COR-L47 (cell line): ENCODE data around the gene SLITRK6.
"Not testable (repeated sequence)": the region's sequence is repeated elsewhere in the genome, so short reads cannot be mapped to it uniquely, and the experiment has no call there.

ENCODE experiments used
- DNase-seq: peaks from one replicate; lab custom pipeline; 2025; lab: John Stamatoyannopoulos, UW

The SLITRK6 gene, protein sequence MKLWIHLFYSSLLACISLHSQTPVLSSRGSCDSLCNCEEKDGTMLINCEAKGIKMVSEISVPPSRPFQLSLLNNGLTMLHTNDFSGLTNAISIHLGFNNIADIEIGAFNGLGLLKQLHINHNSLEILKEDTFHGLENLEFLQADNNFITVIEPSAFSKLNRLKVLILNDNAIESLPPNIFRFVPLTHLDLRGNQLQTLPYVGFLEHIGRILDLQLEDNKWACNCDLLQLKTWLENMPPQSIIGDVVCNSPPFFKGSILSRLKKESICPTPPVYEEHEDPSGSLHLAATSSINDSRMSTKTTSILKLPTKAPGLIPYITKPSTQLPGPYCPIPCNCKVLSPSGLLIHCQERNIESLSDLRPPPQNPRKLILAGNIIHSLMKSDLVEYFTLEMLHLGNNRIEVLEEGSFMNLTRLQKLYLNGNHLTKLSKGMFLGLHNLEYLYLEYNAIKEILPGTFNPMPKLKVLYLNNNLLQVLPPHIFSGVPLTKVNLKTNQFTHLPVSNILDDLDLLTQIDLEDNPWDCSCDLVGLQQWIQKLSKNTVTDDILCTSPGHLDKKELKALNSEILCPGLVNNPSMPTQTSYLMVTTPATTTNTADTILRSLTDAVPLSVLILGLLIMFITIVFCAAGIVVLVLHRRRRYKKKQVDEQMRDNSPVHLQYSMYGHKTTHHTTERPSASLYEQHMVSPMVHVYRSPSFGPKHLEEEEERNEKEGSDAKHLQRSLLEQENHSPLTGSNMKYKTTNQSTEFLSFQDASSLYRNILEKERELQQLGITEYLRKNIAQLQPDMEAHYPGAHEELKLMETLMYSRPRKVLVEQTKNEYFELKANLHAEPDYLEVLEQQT

DNA sequence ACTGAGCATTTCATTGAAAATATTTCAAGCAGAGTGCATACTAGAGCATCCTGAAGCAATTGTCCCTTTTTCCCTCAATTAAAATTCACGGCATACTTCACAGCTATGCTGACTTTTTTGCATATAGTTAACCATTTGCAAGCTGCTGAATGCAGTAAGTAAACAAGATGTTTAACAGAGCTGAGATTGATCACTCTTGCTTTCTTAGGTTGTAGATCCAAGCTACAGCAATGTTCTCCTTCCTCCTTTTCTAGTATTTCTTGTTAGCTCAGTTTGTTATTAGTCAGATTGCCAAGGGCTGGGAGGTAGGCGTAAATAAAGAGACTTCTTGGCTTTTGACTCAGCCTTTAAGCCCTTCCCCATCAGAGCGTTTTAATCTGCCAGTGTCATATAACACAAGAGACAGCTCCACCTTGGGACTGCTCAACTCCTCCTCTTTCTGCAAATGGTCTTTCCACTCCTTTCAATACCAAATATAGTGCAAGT is at the start of gene SLITRK6:
Gene SLITRK6, minus strand, starts transcription at position 323 of the 486 bp plus-strand sequence. CDS start 2,911 bp downstream, outside the sequence.
- DNase-seq = peak; percentile 72

DNA sequence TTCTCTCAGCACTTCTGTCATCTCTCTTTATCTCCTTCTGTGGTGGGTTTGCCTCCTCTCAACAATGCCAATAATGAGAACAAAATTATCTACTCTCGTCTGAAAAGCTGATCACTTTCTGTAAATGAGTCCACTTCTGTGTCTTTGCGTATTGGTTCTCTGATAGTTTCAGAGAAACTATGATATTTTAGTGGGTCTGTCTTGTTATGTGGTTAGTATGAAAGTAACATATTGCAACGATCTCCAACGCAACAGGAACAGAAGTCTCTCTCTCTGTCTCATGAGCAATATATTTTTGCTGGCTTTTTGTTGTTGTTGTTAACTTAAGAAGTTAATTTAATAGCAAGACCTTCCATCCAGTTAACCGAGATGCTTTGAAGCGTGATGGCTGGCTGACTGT is 47.8 kb upstream of the SLITRK6 start:
- DNase-seq = no peak

DNA sequence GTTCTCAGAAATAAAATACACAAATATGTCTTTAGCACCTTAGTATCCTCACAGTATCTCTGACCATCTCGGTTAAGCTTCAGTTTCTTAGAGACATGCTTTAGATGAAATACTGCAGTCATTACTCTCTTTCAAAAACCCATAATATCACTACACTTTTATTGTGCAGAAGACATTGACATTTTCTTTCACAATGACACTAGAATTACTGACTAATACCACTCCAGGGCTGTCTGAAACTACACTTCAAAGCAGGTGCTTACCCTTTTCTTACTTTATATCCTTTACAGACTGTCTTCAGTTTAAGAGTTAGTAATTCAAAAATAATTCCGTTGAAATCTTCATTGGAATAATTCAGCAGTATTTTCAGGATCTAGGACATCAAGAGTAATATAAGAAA is 42.2 kb upstream of the SLITRK6 start:
- DNase-seq = no peak

DNA sequence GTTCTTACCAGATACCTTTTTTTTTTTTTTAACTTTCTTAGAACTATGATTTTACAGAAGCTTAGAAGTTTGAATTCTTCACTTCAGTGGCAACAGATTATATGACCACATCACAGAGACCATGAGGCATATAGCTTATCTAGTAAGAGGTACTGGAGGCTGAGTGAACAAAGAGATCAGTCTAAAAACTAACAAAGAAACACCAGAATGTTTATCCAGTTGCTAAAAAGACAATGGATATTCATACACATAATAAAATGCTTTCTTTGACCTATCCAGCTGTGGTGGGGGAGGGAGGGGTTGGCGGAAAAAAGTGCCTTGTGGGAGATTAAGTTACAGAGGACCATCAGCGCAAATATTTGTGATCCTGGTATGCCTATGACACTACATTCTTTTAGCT is 34.7 kb upstream of the SLITRK6 start:
- no peak for DNase-seq

DNA sequence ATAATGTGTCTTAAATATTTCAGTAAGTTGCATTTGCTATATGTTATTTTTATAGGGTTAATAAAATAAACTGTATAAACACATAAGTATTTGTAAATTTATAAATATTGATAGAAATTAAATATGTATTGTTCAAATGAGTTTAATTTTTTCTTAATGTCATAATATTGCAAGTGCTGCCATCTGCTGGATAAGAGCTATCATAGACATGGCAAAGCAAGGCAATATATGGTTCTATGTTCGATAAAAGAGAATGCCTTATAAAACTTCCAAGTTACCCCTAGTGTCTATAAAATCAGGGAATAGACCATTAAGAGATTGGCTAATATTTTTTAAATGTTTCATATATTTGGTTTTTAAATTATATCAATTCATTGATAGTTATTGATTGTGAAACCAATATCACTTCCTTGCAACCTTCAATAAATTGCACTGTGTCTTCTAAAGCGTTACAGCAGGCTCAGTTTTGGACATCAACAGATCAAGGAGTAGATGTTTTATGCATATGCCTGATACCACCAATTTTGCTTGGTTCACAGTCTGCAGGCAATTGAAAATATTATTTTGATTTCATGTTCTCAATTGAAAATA is 29.0 kb upstream of the SLITRK6 start:
- DNase-seq = no peak

DNA sequence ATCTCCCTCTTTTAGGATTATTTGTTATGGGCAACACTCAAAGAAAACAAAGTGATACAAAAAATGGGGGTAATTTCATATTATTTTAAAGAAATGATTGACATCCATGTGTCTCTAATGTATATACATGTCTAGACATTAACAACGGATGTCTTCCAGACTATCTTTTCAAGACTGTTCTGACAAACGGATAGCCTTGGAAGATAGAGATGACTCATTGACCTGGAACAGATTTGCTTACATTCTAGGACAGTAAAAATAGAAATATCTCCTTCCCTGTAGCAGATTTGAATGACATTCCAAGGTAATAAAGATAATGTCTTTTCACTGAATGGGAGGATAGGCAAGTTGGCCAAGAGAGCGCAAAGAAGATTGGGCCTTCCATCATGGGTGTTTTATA is 26.2 kb upstream of the SLITRK6 start:
- DNase-seq = no peak

DNA sequence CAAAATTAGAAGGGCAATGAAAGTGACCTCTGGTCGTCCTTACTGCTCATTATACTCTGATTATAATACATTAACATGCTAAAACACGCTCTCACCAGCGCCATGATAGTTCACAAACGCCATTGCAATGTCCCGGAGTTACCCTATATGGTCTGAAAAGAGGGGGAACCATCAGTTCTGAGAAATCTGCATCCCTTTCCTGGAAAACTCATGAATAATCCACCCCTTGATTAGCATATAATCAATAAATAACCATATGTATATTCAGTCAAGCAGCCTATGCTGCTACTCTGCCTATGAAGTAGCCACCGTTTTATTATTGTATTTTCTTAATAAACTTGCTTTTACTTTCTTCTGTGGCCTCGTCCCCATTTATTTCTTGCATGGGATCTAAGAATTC is 24.6 kb upstream of the SLITRK6 start:
- DNase-seq = no peak

DNA sequence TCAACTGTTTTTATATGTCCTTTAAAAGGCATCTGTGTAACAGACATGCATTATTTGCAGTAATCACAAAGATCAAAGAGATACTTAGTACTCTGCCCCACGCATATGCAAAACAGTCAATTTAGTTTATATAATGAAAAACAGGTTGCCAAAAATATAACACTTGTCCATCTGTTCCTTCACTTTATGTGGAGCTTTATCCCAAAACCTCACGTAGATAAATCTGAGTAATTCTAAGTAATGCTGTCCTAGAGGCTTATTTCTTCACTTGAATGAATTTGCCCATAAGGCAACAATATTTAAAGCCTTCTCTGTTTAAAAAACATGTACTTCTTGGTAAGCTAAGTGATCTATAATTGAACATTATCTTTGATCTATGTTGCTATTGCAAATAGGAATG is 20.3 kb upstream of the SLITRK6 start:
- DNase-seq = no peak

DNA sequence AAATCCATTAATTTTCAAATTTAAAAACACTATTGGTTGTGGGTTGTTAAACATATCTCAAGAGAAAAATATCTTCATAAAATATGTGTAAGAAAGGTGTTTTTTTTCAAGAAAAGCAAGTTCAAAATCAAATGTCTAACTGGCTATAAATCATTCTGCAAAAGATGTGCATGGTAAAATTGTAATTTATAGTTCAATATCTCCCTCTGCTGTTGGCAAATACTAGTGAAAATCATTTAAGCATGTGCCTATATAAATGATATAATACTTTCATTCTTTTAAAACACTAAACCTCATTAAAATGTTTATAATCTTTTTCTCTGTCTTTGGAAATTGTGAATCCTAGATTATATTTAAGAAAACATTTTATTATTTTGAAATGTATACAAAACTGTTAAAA is 17.2 kb upstream of the SLITRK6 start:
- DNase-seq = no peak

DNA sequence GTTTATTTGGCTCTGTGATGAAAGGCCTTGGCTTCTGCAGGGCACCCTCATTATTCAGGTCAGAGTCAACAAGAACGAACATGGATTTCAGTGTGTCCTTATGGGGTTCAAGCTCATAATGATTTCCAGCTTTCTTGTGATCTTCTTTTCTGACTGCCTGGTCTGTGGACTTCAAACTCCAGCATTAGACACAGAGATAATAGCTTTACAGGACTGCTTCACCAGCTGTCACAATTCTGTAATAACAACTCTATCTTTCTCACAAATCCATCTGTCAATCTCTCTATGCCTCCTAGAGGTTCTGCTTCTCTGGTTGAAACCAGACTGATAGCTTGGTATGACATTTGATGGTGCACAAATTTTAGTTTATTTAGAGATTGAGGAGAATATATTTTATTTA is 13.1 kb upstream of the SLITRK6 start:
- no peak for DNase-seq

DNA sequence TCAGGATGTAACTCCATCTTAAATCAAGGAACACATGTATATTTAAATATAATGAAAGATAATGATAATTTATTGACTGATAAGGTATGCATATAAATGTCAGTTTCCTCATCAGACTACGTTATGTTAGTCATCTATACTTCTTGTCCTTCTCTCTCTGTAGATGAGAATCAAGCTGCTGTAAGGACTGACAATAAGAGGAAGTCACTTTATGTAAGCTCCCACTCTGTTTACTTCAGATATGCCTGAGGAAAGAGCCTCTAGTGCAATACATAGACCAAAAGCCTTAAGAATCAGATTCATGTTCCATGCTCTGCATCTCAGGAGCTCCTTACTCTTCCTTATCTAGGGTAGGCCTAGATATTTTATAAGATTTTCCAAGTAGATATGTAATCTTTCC is 9.6 kb upstream of the SLITRK6 start:
- DNase-seq = no peak

DNA sequence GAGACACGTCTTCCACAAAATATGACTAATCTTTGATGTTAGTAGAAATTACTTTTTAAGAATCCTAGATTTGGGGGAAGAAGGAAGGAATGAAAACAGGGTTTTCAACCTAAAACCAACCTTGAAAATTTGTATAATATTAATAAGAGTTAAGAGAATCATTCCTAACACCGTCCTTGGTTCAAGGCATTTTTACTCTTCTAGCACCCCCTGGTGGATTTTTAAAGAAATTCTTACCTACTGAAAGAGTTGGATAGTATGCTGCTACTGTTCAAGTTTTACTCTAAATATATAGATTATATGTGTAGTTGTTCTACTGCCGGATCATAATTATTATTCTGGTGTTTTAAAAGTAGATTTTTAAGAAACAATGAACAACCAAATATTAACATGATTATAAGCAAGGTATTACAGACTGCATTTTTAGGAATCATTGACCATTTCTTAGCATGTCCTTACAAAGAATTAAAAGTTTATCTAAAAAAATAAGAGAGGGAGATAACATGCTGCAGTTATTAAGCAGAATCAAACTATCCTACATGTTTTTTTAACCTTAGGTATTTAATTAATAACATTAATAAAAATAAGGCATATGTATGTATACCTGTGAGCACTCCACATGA is 7.4 kb upstream of the SLITRK6 start:
- DNase-seq = peak; percentile 45

DNA sequence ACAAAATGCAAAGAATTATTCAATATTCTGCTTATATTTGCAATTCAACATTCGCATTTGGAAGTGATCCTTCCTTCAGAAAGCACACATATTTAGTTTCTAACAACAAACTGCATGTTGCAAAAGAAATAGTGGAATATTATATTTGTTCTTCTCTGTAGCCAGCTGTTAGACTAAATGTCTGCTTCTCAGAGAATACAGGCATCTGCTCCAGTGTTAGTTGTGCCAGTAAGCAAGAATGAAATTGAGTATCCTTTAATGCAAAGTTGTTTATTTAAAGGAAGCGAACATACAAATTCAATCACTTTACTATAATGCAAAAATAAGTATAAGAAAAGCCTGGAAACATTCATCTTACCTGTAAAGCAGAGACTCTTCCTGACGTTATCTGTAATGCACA is 663 bp downstream of the SLITRK6 start:
- no peak for DNase-seq

DNA sequence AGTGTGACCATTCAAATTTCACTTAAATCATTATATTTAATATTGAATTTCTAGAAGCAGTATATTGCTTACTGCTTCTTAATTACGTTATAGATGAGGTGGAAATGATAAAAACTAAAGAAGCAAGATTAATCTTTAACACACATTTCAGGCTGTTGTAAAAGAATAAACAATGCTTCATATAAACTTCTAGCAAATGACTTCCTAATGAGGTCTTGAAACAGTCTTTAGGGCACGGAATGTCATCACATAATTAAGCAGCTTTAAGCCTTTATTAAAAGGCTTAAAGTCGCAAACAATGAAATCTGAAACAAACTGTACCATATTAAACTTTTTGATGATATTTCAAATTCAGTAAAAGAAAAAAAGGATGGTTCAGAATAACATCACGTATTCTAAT is 1.9 kb downstream of the SLITRK6 start:
- DNase-seq = no peak

DNA sequence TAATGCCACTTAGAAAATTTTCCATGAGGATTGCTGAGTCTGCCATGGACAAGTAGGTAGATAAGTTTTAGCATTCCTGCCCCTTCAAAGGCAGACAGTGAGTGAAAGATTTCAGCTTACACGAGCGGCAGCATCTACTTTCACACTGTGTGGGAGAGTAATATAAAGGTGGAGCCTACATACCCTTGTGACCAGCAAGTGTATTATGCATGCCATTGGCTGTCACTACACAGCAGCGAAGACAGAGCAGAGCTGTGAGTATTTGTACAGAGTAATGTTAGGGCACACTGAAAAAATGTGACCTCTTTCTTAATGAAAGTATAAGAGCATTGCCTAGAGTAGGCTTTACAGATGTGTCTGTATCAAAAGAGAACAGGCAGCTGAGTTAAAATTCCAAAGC is 14.0 kb downstream of the SLITRK6 start:
- DNase-seq = no peak

DNA sequence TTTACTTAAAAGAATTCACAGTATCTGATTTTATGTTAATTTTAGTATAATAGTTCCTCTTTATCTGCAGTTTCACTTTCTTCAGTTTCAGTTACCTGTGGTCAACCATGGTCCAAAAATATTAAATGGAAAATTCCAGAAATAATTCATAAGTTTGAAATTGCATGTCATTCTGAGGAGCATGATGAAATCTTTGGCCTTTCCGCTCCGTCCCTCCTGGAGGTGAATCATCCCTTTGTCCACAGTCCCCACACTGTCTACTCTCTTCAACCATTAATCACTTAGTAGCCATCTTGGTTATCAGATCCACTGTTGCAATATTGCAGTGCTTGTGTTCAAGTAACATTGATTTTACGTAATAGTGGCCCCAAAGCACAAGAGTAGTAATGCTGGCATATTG is 26.9 kb downstream of the SLITRK6 start:
- no peak for DNase-seq

DNA sequence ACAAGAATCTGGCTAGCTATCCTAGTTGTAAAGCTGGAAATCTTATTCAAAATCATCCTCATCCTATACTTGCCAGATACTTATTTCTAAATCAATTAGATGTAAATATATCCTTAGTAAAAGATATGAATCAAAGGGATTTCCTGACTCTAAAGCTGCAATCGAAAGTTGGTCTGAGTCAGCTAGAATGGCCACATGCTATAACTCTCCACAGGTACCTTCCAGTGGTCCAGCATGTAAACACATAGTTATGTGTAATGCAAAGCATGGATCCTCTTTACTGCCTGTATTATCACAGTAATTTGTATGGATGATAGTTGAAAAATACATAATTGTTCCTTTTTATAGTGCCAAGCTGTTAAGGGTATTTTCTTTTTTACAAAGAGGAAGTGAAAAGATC is 27.4 kb downstream of the SLITRK6 start:
- no peak for DNase-seq

DNA sequence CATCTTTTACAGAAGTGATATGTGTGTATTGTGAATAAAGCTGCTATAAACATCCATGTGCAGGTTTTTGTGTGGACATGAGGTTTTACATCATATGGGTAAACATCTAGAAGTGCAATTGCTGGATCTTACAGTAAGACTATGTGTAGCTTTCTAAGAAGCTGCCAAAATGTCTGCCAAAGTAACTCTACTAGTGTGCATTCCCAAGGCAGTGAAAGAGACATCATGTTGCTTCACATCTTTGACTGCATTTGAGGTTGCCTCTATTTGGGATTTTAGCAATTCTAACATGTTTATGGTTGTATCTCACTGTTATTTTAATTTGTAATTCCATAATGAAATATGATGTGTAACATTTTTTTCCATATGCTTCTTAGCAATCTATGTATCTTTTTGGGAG is 30.3 kb downstream of the SLITRK6 start:
- DNase-seq = no peak

DNA sequence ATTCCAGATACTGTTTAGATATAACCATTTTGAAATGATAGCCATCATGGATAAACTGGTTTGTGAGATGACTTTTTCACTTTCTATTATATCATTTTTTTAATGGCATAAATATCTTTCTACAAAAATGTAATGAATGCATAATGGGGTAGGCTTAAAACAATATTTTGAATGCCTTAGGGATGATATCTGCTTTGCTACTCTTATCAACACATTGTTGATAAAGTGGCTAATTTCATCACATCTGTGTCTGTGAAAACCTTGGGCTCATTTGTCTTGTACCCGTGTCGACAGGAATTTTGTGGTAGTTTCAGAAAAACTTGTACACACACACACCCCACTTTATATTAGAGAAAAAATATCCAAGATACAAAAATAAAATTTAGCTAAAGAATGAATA is 44.1 kb downstream of the SLITRK6 start:
- no peak for DNase-seq

DNA sequence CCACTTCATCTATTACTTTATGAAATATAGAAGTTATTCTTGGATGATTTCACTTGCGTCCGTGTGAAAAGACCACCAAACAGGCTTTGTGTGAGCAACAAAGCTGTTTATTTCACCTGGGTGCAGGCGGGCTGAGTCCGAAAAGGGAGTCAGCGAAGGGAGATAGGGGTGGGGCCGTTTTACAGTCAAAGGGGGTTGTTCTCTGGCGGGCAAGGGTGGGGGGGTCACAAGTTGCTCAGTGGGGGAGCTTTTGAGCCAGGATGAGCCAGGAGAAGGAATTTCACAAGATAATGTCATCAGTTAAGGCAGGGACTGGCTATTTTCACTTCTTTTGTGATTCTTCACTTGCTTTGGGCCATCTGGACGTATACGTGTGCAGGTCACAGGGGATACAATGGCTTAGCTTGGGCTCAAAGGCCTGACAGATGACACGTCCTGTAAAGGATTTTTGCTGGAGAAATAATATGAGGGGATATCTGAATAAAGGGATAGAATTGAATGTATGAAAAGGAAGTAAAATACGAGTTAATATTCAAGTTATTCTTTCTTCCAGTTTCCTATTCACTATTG is 55.9 kb downstream of the SLITRK6 start:
- DNase-seq = not testable (repeated sequence)
